Glomerular visceral epithelial cell (primary cell): Measurements from ENCODE around the gene NT5C1A.
A peak's percentile ranks its signal among the peaks of the same experiment; 100 is the strongest.

Source experiments
- DNase-seq: peaks from one replicate; pipeline ENCODE4 v3.0.0-alpha.2; 2016; ENCODE audit errors: extremely low spot score

Gene NT5C1A

DNA sequence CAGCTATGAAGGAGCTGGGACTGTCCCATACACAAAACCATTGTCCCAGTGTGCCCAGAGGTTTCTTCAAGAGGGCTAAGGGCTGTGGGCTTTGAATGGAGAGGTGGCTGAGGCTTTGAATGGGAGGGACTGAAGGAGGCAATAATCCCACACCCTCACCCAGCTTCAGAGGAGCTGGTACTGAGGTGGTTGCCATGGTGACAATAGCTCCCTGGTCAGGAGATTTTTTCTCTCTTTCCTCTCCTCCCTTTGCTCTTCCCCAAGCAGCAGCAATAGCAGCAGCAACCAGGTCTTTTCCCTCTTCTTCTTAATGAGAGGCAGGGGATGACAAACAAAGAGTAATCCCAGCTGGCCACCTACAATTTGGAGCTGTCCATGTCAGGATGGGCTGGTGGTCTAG is 17.7 kb upstream of the NT5C1A start:
- no peak for DNase-seq

DNA sequence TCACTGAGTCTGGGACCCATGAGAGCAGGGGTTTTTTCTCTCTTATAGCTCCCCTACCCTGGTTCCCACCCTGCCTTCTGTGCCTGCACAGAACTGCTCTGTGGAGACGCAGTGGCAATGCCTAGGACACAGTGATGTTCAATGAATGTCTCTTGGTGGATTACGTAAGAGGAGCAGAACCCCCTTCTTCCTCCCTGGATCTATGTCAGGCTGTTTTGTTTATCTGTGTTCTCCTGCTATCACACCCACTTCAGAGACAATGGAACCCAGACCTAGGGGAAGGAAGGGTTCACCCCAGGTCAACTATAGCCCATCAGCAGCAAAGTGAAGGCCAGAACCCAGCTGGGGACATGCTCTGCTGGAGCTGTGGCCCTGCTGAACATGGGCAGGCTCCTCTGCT is 17.3 kb upstream of the NT5C1A start:
- DNase-seq: no peak

DNA sequence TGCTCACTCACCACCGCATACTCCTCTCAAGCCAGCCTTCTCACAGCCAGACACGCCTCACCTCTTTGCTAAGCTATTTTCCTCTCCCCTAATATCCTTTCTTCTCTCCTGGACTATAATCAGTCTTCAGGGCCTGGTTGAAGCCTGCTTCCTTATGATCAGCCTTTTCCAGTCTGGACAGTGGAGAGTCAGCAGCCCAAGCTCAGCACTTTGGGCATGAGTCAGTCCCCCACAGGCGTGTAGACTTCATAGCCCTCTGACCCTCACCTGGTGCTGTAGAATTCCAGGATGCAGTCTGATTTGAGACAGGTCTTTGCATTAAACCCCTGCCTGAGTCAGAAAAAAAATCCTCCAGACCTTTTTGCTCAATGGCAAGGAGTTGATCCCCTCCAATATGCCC is 16.8 kb upstream of the NT5C1A start:
- DNase-seq: no peak

DNA sequence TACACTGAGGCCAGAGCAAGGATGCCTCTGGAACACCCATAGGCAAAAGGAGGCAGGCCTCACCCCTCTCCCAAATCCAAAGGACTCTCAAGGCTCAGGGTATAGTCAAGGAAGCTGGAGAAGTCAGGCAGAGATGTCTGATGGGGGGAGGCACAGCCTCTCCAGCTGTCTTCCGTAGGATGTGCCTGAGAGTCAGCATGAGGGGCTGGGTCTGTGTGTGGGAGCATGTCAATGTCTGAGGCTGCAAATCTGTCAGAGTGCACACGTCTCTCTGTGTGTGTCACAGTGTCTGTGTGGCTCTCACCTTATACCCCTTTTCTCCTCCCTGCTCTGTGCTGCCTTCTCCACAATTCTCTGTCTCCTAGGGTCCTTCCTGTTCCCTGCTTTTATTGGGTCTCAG is 15.3 kb upstream of the NT5C1A start:
- DNase-seq: no peak

DNA sequence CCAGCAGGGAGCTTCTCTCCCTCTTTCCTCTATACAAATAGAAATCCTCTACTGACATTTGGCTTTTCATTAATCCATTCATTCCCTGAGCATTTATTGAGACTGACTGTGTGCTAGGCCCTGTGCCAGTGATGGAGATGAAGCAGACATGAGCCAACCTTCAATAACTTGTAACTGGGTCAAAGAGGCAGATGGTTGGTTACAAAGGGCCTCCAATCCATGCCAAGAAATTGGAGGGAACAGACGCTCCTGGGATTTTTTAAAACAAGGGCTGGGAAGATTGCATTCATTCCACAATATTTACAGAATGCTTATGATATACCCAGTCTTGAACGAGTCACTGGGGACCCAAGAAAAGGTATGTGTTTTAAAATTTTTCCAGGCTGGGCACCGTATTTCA is 13.2 kb upstream of the NT5C1A start:
- DNase-seq: no peak

DNA sequence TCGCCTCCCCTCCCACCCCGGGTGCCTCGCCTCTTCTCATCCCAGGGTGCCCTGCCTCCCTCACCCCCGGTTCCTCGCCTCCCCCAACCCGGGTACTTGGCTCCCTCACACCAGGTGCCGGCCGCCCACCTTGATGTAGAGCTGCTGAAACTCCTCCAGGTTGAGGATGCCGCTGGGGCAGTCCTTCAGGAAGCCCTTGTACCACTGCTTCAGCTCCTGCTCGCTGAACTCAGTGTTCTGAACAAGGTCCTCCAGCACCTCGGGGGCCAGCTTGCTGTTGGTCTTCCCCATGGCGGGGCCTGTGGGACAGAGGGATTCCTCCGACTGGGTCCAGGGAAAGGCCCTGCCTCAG is 12.4 kb upstream of the NT5C1A start:
- no peak for DNase-seq

DNA sequence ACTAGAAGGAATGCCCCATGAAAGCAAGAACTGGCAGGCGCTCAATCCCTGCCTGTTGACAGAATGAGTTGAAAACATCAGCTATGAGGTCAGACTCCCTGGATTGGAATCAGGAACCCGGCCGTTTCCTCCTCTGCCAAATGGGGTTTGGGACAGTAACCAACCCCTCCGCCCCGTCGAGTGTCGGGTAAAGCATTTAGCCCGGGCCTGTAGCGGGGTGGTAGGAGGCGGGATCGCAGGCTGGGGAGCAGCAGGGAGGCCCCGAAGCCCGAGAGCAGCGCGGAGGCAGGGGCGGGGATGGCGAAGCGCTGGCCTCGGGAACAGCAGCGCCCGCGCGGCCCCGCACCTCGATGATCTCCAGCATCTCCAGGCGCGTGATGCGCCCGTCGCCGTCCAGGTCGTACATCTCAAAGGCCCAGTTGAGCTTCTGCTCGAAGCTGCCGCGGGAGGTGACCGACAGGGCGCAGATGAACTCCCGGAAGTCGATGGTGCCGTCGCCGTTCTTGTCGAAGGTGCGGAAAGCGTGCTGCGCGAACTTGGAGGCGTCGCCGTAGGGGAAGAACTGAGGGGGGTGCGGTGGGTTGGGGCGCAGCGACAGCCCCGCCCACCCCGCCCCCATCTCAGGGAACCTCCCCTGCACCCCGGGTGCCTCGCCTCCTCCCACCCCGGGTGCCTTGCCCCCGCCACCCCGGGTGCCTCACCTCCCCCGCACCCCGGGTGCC is 11.8 kb upstream of the NT5C1A start:
- DNase-seq: no peak

DNA sequence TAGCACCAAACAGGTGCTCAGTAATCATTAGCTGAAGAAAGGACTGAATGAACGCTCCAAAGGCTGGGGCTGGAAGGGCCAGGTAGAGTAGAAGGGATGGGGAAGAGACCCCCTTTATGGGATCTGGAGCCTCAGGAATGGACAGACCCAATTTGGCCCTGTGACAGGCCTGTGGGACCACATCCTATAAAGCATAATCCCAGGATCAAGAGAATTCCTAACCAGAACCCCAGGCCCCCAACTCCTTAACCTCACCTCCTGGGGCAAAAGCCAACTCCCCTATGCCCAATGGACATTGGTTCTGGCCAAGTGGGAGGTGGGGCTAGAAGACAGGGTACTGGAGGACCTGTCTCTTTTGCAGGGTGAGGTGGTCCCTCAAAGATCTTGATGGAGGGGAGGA is 10.1 kb upstream of the NT5C1A start:
- no peak for DNase-seq

DNA sequence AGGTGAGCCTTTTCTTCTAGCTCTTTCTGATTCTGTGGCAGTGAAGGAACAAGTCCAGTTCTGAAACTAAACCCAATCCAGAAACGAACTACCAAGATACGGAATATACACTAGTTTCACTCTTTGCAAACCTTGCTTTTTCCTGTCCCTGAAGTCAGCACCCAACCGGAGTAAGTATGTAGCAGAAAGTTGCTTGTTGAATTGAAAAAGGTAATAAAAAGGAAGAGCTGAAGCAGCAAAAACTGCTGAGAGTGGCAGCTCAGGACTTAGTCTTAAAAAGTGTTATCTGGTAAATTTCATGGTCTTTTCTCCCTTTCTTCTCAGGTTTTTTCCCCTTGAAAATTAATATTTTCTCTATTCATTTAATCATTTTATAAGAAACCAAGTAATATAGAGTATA is 9.4 kb upstream of the NT5C1A start:
- DNase-seq: no peak

DNA sequence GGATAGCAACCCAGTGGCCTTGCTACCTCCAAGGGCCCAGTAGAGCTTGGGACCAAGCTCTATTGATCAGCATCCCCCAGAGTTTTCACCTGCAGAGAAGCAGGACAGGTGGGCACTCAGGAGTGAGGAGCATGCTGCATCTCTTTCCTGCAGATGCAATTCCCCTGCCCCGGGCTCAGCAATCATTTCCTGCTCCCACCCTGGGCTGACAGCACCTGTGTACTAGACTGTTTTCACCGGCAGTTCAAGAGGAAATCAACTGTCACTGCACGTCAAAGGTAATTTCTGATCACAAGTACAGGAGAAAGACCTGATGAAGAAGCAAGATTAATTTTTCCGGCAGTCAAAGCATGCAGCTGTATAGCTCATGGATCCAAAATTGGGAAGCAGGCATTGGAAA is 8.8 kb upstream of the NT5C1A start:
- DNase-seq: no peak

DNA sequence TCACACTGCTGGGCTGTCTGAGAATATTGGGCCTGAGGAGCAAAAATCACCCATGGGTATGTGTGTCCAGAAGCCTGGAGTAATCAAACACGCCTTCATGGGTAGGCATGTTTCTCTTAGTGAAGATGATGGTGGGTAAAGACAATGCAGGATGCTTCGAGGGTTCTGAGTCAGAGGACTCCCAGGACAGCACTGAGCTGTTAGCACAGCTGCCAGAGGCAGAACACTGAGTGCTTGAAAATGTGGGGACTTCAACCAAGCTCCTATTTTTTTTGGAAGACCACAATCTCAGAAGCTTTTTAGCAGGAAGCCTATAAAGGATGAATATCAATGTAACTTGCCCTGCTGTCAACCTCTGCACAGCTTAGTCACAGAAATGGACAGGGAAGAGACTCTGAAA is 7.9 kb upstream of the NT5C1A start:
- no peak for DNase-seq

DNA sequence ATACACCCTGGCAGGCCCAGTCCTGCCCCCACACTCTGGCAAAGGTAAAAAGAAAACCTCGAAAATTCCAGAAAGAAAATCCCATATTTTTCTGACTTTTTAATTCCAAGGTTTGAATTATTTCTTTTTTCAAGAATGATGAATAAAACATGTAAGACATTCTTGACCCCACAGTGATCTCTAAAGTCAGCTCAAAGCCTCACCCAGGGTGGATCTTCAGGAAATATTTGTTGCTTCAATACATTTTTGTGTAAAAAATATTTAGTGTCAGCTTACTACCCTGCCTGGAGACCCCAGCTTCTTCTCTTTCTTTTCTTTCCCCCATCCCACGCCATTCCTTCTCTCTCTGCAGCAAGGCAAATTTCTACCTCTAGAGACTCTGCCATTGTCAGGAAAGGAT is 7.0 kb upstream of the NT5C1A start:
- no peak for DNase-seq

DNA sequence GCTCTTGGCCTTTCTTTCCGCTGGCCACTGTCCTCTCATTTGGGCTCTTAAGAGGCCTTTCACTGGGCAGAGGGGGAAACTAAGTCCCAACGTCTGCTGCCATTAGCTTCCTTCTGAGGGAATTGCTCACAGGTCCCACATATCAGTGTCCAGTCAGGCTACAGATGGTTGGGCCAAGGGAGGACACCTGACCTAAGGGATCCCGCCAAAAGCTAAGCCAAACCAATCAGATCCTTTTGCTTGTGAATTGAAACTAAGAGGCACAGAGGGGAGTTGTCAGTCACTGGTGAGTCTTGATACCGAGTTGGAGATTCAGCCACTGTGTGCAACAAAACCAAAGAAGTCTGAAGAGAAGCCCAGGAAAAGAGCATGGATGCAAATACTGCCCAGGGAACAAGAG is 5.7 kb upstream of the NT5C1A start:
- DNase-seq: no peak

DNA sequence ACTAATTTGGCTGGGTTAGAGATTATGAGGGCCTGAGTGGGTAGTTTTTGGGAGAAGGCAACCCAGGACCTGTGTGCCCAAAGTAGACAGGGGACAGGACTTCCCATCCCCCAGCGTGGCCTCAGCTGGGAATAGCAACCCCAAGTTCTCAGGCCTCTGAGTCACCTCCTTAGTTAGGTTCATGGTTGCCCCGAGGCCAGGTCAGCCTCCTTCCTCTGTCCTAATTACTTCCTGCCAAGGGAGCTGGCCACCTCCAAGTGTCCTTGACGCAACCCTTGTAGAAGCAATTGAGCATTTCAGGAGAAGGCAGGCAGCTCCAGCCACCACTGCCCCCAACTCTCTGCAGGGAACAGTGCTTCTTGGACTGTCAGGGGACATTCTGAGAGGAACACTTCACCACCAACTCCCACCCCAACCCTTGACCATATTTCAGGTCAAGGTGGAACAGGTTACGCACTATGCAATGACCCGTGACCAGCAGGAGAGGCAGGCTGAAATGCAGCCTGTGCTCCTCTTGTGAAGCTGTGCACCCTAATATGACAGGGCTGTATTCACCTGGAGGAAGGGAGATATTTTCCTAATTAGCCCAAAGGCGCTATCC is 5.1 kb upstream of the NT5C1A start:
- DNase-seq: no peak

DNA sequence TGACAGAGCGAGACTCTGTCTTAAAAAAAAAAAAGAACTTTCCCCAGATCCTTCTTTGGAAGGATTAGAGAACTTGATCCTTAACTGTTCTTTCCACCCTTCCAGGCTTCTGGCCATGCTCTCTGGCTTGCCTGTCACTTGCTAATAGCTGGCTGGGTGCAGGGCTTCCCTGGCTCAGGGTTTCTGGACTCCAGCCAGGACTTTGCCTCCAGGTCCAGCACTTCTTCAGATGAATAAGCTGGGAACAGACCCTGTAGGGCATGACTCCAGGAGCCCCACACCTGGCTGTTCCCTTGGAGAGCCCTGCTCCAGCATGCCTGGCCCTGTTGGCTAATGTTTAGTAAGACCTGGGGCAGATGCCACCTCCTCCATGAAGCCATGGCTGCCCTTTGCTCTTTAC is 3.3 kb upstream of the NT5C1A start:
- no peak for DNase-seq

DNA sequence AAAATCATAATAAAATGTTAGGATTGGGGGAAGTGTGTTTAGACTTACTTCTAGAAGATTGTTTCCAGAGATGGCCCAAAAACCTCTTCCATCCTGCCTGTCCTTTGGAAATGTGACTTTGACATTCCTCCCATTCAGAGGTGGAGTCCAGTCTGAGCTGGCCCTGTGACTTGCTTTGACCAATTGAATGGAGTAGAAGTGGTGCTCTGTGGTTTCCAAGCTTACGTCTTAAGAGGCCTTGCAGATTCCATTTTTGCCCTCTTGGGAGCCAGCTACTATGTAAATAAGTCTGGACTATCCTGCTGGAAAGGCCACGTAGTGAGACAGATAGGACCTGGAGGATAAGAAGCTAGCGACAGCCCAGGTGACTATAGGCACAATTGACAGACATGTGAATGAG is 1.3 kb upstream of the NT5C1A start:
- DNase-seq: no peak

DNA sequence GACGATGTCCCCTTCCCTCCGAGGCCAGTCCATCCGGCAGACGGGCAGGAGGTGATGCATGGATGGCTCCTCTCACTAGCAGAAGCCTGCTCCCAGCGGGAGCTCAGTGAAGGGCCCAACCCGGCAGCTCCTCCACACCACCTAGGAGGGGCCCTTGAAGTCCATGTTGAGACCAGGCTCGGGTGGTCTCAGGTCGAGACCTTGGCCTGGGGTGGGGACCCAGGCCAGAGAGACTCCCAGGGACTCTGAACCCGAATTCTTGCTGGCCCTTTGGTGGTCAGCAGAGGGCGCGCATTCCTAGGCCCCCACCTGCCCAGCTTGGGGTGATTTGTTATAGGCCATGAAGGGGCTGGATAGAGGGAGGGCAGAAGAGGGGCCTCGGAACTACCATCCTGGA is 642 bp upstream of the NT5C1A start:
- DNase-seq: peak; percentile 24

DNA sequence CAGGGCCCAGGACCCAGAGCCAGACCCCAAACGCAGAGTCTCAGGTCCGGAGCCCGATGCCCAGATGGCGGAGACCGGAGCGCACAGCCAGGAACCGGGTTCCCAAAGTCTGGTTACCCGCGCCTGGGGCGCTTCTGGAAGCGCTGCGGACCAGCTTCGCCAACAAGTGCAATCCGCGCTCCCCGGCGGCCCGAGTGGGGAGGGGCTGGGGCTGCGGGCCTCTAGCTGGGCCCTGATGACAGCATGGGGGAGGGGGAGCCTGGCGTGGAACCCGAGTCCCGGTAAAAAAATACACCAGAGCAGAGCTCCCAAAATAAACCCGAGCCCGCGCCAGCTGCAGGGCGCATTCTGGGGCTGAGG is 494 bp downstream of the NT5C1A start:
- no peak for DNase-seq

DNA sequence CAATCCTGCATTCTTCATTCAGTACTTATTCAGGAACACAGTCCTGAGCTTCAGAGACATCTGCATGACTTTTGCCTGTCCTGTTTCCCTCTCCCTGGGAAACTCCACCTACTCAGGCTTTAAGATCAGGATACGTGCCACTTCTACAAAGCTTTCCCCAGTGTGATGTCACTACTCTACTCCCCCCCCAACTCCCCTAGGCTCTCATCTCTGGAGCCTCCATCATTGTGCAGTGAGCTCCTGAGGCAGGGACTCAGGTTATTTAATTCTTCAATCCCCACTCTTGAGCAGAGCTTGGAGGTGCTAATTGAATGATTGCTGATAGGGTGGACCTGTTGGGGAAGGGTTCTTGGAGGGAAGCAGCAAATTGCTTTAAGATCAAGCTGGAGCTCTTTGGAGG is 1.2 kb downstream of the NT5C1A start:
- no peak for DNase-seq

DNA sequence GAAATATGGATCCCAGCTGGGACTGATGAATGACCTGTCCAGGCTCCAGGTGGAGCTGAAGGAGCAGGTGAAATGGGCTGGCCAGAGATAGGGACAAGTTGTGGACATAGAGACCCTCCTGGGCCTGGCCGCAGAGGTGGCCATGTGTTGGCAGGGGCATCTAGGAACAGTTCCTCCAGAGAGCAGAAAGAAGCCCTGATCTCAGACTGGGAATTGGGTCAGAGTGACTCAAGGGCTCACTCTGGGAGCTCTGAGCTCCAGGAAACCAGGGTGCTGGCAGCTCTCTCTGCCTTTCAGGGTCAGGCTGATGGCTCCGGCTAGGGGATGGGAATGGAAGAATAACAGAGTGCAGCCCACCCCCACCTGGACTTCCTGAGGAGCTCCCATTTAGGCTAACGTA is 3.0 kb downstream of the NT5C1A start:
- DNase-seq: no peak

DNA sequence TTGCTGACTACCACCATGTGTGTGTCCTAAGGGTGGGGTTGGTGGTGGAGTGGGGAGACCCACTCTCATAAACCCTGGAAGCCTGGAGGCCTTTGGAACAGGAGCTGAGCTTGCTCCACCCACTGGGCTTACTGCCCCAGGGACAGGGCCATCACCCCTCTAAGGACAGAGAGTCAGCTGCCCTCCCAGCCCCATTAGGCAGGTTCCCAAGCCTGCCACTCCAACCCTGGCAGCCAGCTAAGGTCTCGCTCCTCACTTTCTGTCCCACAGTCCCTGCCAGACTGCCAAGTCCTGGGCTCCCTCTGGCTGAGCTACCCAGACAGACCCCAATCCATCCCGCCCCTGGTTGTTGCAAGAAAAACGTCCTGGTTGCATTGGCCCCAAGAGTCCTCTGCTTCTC is 3.8 kb downstream of the NT5C1A start:
- no peak for DNase-seq

DNA sequence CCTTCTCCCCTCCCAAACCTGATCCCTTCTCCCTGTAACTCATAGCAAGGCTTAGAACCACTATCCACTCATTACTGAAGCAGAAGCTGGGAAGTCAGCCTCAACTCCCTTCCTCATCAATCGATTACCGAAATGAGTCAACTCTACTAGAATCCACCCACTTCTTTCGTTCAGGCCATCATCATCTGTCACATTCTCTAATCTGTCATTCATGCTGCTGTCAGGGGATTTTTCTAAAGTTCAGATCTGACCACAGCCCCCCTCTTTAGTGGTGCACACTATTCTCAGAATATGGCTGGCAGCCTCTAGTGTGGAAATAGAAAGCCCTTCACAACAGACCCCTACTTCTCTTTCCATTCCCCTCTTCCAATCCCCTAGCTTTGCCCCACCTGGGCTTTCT is 5.1 kb downstream of the NT5C1A start:
- DNase-seq: no peak

DNA sequence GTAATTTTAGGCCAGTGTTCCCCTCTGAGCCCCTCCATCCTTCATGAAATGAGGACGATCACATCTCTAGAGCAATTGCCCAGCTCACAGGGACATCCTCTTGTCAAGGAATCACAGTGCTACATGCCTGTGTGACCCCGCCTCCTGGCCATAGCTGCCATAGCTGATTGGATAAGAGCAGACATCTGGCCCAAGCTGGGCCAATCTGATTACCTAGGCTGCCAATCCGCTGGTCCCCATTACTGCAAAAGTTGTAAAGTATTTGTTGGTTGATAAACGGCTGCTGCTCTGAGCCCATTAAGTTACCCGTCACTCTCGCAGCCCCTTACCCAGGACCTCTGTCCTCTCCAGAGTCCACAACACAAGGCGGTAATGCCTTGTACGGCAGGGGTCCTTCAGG is 8.3 kb downstream of the NT5C1A start:
- no peak for DNase-seq

DNA sequence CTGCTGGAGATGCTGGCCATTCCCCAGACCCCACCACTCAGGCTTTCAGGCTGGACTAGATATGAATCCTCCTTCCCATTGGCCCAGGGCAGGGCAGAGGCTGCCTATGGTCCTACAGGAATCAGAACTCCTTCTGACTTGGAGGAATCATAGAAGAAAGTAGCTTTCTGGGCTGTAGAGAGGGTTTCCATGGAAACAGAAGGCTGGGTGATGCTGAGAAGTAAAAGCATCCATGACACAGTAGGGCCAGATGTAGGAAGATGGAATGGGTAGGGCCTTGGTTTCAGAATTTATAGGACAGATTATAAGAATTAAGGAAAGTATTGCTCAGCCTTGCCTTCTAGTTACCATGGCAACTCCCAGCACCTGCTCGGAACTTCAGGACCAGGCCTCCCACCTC is 9.0 kb downstream of the NT5C1A start:
- DNase-seq: no peak
